Measurements from ENCODE around the gene KBTBD12. TPM values are rescaled to one million over a fixed set of nuclear protein-coding genes. Genes with fewer than 3 reads are reported as not detected.
"Not testable (repeated sequence)": the region's sequence is repeated elsewhere in the genome, so short reads cannot be mapped to it uniquely, and the experiment has no call there.

Gene KBTBD12
- polyA plus RNA-seq, 1 of the 3 experiments (the other 2 are of a cell fraction), result not detected

DNA sequence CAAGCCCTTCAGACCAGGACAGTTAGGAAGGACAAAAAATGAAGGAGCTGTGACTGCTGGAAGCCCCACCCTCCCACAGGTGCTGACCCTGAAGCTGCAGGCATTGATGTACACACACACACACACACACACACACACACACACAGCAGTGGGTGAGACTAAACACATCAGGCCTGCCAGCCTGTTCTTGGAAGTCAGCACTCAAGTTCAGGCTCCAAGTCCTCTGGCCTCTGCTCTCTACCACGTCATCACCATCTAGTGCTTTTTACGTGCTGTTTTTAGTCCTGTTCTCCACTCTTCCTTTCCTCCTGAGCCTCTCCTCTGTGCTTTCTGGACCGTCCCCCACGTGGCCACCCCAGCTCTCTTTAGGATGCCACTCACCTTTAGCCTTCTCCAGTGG lies 5.4 kb upstream of the KBTBD12 start (continued):
- TF ChIP-seq, protein P1, sequence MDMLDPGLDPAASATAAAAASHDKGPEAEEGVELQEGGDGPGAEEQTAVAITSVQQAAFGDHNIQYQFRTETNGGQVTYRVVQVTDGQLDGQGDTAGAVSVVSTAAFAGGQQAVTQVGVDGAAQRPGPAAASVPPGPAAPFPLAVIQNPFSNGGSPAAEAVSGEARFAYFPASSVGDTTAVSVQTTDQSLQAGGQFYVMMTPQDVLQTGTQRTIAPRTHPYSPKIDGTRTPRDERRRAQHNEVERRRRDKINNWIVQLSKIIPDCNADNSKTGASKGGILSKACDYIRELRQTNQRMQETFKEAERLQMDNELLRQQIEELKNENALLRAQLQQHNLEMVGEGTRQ (IDR thresholded peaks at IDR 0.05; ENCODE audit: borderline replicate concordance, low read depth, low read length), result no peak
- TF ChIP-seq, protein P2, sequence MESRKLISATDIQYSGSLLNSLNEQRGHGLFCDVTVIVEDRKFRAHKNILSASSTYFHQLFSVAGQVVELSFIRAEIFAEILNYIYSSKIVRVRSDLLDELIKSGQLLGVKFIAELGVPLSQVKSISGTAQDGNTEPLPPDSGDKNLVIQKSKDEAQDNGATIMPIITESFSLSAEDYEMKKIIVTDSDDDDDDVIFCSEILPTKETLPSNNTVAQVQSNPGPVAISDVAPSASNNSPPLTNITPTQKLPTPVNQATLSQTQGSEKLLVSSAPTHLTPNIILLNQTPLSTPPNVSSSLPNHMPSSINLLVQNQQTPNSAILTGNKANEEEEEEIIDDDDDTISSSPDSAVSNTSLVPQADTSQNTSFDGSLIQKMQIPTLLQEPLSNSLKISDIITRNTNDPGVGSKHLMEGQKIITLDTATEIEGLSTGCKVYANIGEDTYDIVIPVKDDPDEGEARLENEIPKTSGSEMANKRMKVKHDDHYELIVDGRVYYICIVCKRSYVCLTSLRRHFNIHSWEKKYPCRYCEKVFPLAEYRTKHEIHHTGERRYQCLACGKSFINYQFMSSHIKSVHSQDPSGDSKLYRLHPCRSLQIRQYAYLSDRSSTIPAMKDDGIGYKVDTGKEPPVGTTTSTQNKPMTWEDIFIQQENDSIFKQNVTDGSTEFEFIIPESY (IDR thresholded peaks at IDR 0.05; ENCODE audit: borderline replicate concordance, low read depth), result no peak
- TF ChIP-seq, protein P3, sequence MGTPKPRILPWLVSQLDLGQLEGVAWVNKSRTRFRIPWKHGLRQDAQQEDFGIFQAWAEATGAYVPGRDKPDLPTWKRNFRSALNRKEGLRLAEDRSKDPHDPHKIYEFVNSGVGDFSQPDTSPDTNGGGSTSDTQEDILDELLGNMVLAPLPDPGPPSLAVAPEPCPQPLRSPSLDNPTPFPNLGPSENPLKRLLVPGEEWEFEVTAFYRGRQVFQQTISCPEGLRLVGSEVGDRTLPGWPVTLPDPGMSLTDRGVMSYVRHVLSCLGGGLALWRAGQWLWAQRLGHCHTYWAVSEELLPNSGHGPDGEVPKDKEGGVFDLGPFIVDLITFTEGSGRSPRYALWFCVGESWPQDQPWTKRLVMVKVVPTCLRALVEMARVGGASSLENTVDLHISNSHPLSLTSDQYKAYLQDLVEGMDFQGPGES (IDR thresholded peaks at IDR 0.05; ENCODE audit: low read depth, low read length), result no peak
- no peak for TF ChIP-seq TCF12 (IDR thresholded peaks at IDR 0.05)
- TF ChIP-seq GATA2 (CRISPR knock-in tag; IDR thresholded peaks at IDR 0.05), result no peak
- TF ChIP-seq, protein P4, sequence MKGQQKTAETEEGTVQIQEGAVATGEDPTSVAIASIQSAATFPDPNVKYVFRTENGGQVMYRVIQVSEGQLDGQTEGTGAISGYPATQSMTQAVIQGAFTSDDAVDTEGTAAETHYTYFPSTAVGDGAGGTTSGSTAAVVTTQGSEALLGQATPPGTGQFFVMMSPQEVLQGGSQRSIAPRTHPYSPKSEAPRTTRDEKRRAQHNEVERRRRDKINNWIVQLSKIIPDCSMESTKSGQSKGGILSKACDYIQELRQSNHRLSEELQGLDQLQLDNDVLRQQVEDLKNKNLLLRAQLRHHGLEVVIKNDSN (IDR thresholded peaks at IDR 0.05; ENCODE audit: borderline replicate concordance, low read depth), result no peak
- no peak for TF ChIP-seq RFX5 (IDR thresholded peaks at IDR 0.05; ENCODE audit: low read length)
- TF ChIP-seq, protein P5, sequence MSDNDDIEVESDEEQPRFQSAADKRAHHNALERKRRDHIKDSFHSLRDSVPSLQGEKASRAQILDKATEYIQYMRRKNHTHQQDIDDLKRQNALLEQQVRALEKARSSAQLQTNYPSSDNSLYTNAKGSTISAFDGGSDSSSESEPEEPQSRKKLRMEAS (IDR thresholded peaks at IDR 0.05; ENCODE audit: low read depth), result no peak
- TF ChIP-seq YY1 (IDR thresholded peaks at IDR 0.05; ENCODE audit: low read depth), result no peak
- no peak for TF ChIP-seq TEAD4 (IDR thresholded peaks at IDR 0.05; ENCODE audit: borderline replicate concordance, insufficient read depth)

DNA sequence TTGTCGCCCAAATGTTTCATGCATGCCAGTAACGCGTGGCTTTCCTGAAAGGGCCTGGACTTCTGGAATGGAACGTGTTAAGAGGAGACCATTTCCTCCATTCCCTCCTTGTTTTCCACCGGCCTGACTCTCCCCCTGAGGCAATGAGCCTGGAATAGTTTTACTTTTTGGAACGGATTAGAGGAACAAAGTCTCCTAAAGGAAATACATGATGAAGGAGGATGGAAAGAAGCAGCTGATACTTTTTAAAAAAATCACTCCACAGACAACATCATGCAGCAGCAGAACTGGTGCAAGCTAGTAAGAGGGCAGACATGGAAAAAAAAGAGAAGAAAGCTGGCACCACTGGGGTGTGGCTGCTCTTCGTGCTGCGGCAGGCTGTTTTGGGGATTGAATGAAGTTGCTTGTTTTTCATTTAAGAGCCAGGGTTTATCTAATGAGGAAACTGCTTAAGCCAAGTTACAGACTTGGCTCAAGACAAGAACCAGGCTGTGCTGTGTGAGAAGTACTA lies 3.6 kb upstream of the KBTBD12 start:
- Histone ChIP-seq H3K27ac (ENCODE audit: low read depth in 2 of 2, low read length in 1 of 2) (no peak overlapping the region), H3K4me3 (ENCODE audit: low read depth in 2 of 2, low read length in 1 of 2) (no peak overlapping the region), H3K9ac (no peak overlapping the region), H3K4me1 (ENCODE audit: control insufficient read depth in 1 of 2, insufficient read depth in 2 of 2, low read depth in 1 of 2, low read length in 1 of 2) (no peaks in the 10 kb centered on the region; a peak in 1 of 4 replicates), H3K36me3 (replicated peaks in 1 of 2; ENCODE audit: control insufficient read depth in 1 of 2, insufficient read depth in 2 of 2, low read length in 1 of 2) (no peaks in the 10 kb centered on the region), H3K27me3 (ENCODE audit: insufficient read depth) (0 out of 2 replicates have a peak, but pooled peaks cover 5% of the 10 kb centered on the region), H3K4me2 (no peak overlapping the region), H4K20me1 (ENCODE audit: insufficient read depth) (no peaks in the 10 kb centered on the region), H3K9me3 (no peaks in the 10 kb centered on the region), H3K9me2 (no peaks in the 10 kb centered on the region), H2AFZ (ENCODE audit: low read depth) (no peak overlapping the region), H3K79me2 (ENCODE audit: insufficient read depth) (no peaks in the 10 kb centered on the region), H3F3A (replicated peaks; ENCODE audit: insufficient read depth) (no peaks in the 10 kb centered on the region)
- no peak for DNase-seq
- POLR2A ChIA-PET, result no interaction called here
- CTCF ChIA-PET, result interaction anchor here (1.3 kb wide), 2 partner anchors 11 to 337 kb away, joined by 3 read pairs; no protein-coding TSS in a partner anchor
- TF ChIP-seq EZH2phosphoT487 (IDR thresholded peaks at IDR 0.05; ENCODE audit: borderline replicate concordance, low read depth) (no peak), SIN3A (IDR thresholded peaks at IDR 0.05; ENCODE audit: borderline replicate concordance, low read depth, low read length) (no peak), FOXM1 (IDR thresholded peaks at IDR 0.05; ENCODE audit: low read depth) (no peak), TCF12 (IDR thresholded peaks at IDR 0.05) (no peak), FOSL2 (IDR thresholded peaks at IDR 0.05; ENCODE audit: borderline replicate concordance, low read depth) (no peak)
- TF ChIP-seq, protein P3 (IDR thresholded peaks at IDR 0.05; ENCODE audit: low read depth, low read length), result no peak
- 60% methylated on average over 8 of the region's 8 CpGs for WGBS (ENCODE audit: low lambda C conversion rate)

DNA sequence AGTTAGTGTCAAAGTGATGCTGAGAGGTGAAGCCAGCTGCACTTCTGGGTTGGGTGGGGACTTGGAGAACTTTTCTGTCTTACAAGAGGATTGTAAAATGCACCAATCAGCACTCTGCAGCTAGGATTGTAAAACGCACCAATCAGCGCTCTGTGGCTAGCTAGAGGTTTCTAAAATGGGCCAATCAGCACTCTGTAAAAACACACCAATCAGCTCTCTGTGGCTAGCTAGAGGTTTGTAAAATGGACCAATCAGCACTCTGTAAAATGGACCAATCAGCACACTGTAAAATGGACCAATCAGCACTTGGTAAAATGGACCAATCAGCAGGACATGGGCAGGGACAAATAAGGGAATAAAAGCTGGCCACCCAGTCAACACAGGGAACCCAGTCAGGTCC lies 1.2 kb upstream of the KBTBD12 start:
- WGBS (ENCODE audit: low lambda C conversion rate), result 100% methylated on average over 2 of the region's 2 CpGs
- H3K4me2 ChIP-seq; DNase-seq; H3K9ac ChIP-seq; H3K9me3 ChIP-seq; H3K4me1 ChIP-seq (ENCODE audit: control insufficient read depth in 1 of 2, insufficient read depth in 2 of 2, low read depth in 1 of 2, low read length in 1 of 2); H3K27me3 ChIP-seq (ENCODE audit: insufficient read depth); H3K9me2 ChIP-seq; CTCF ChIA-PET; H3K36me3 ChIP-seq (replicated peaks in 1 of 2; ENCODE audit: control insufficient read depth in 1 of 2, insufficient read depth in 2 of 2, low read length in 1 of 2); POLR2A ChIA-PET; H3K4me3 ChIP-seq (ENCODE audit: low read depth in 2 of 2, low read length in 1 of 2); H3F3A ChIP-seq (replicated peaks; ENCODE audit: insufficient read depth); H3K27ac ChIP-seq (ENCODE audit: low read depth in 2 of 2, low read length in 1 of 2); H3K79me2 ChIP-seq (ENCODE audit: insufficient read depth); H2AFZ ChIP-seq (ENCODE audit: low read depth); H4K20me1 ChIP-seq (ENCODE audit: insufficient read depth): not testable (repeated sequence)
